HAP-1 (cell line): Measurements from ENCODE around the gene ZNF516.

Experiments
- DNase-seq, 2 experiments: peaks; one replicate each; pipeline ENCODE4 v3.0.0-alpha.2; 2016 to 2020; ENCODE audit warnings: low spot score in 2 of 2
- H3K27me3 ChIP-seq: fragments of 250-450 bp; sonication (Bioruptor Pico); 2 replicates; pipeline ENCODE4 v1.5.1; 2020; ENCODE audit warnings: low read depth, mild to moderate bottlenecking, moderate library complexity
- H3K36me3 ChIP-seq: fragments of 250-450 bp; sonication (Bioruptor Pico); replicated peaks from 2 replicates; pipeline ENCODE4 v1.5.1; 2020; ENCODE audit warnings: mild to moderate bottlenecking
- H3K4me1 ChIP-seq: fragments of 250-450 bp; sonication (Bioruptor Pico); 2 replicates; pipeline ENCODE4 v1.5.1; 2020; ENCODE audit warnings: mild to moderate bottlenecking
- H3K4me3 ChIP-seq: fragments of 250-450 bp; sonication (Bioruptor Pico); 2 replicates; pipeline ENCODE4 v1.5.1; 2020; ENCODE audit warnings: mild to moderate bottlenecking, moderate library complexity
- H3K9me3 ChIP-seq: fragments of 250-450 bp; sonication (Bioruptor Pico); 2 replicates; pipeline ENCODE4 v1.5.1; 2020; ENCODE audit warnings: mild to moderate bottlenecking, moderate library complexity
- in situ Hi-C: fragments of 300-500 bp; cut with MboI; formaldehyde crosslinking; loops from 3 replicates; pipeline ENCODE4 v1.14.3; 2020; ENCODE audit warnings: low sequenced_read_pairs, inconsistent platforms, mixed read lengths

The ZNF516 gene

GRCh38 chr18:76422121-76422520, 72.9 kb downstream of the ZNF516 start:
- Histone ChIP-seq H3K4me3 (no peak overlapping the region), H3K4me1 (peaks cover 7% of the 10 kb centered on the region), H3K9me3 (no peaks in the 10 kb centered on the region), H3K36me3 (no peaks in the 10 kb centered on the region), H3K27me3 (no peaks in the 10 kb centered on the region)
- DNase-seq: no peak
- in situ Hi-C loops: no loop called here

GRCh38 chr18:76421685-76422078, 73.4 kb downstream of the ZNF516 start:
- Histone ChIP-seq H3K27me3 (no peaks in the 10 kb centered on the region), H3K9me3 (no peaks in the 10 kb centered on the region), H3K4me1 (peaks cover 7% of the 10 kb centered on the region), H3K4me3 (no peak overlapping the region), H3K36me3 (no peaks in the 10 kb centered on the region)
- no peak for DNase-seq
- in situ Hi-C loops: no loop called here

- H3K4me1 ChIP-seq: peaks cover 3% of the 10 kb centered on the region
- no peaks in the 10 kb centered on the region for H3K36me3 ChIP-seq
- H3K27me3 ChIP-seq: no peaks in the 10 kb centered on the region
- H3K9me3 ChIP-seq: no peaks in the 10 kb centered on the region
- DNase-seq: no peak
- H3K4me3 ChIP-seq: no peak overlapping the region
- in situ Hi-C loops: no loop called here
Observed at GRCh38 chr18:76420898-76421684, 74.0 kb downstream of the ZNF516 start.

- Histone ChIP-seq H3K36me3 (no peaks in the 10 kb centered on the region), H3K4me3 (no peak overlapping the region), H3K9me3 (no peaks in the 10 kb centered on the region), H3K4me1 (no peaks in the 10 kb centered on the region), H3K27me3 (no peaks in the 10 kb centered on the region)
- in situ Hi-C loops: no loop called here
- DNase-seq: no peak
Observed at GRCh38 chr18:76419811-76420210, 75.2 kb downstream of the ZNF516 start.

- Histone ChIP-seq H3K4me3 (no peak overlapping the region), H3K4me1 (no peaks in the 10 kb centered on the region), H3K36me3 (no peaks in the 10 kb centered on the region; the same call in 1 of the 2 replicates), H3K9me3 (no peaks in the 10 kb centered on the region), H3K27me3 (no peaks in the 10 kb centered on the region)
- no peak for DNase-seq
- in situ Hi-C loops: no loop called here
Observed at GRCh38 chr18:76416911-76417310, 78.1 kb downstream of the ZNF516 start.

GRCh38 chr18:76414936-76415621, 80.0 kb downstream of the ZNF516 start:
- no peak for DNase-seq
- in situ Hi-C loops: no loop called here
- H3K4me3 ChIP-seq: no peak overlapping the region
- no peaks in the 10 kb centered on the region for H3K27me3 ChIP-seq
- no peaks in the 10 kb centered on the region for H3K9me3 ChIP-seq
- no peaks in the 10 kb centered on the region for H3K4me1 ChIP-seq
- H3K36me3 ChIP-seq: no peaks in the 10 kb centered on the region; the same call in 1 of the 2 replicates

- Histone ChIP-seq H3K4me3 (no peak overlapping the region), H3K27me3 (no peaks in the 10 kb centered on the region), H3K36me3 (peaks cover 4% of the 10 kb centered on the region), H3K9me3 (no peaks in the 10 kb centered on the region), H3K4me1 (no peaks in the 10 kb centered on the region)
- DNase-seq: no peak
- in situ Hi-C loops: no loop called here
Observed at GRCh38 chr18:76412818-76413565, 82.0 kb downstream of the ZNF516 start.

GRCh38 chr18:76412010-76412817, 82.8 kb downstream of the ZNF516 start:
- no peak for DNase-seq
- Histone ChIP-seq H3K36me3 (peaks cover 4% of the 10 kb centered on the region), H3K9me3 (no peaks in the 10 kb centered on the region), H3K4me3 (no peak overlapping the region), H3K27me3 (no peaks in the 10 kb centered on the region), H3K4me1 (no peaks in the 10 kb centered on the region)
- in situ Hi-C loops: no loop called here

GRCh38 chr18:76410660-76411417, 84.2 kb downstream of the ZNF516 start:
- Histone ChIP-seq H3K4me1 (no peaks in the 10 kb centered on the region), H3K4me3 (no peak overlapping the region), H3K9me3 (no peaks in the 10 kb centered on the region), H3K36me3 (peaks cover 4% of the 10 kb centered on the region), H3K27me3 (no peaks in the 10 kb centered on the region)
- in situ Hi-C loops: no loop called here
- DNase-seq: no peak

GRCh38 chr18:76410033-76410432, 85.0 kb downstream of the ZNF516 start:
- DNase-seq: no peak
- H3K27me3 ChIP-seq: no peaks in the 10 kb centered on the region
- no peaks in the 10 kb centered on the region for H3K9me3 ChIP-seq
- H3K4me3 ChIP-seq: no peak overlapping the region
- H3K36me3 ChIP-seq: peaks cover 4% of the 10 kb centered on the region
- H3K4me1 ChIP-seq: no peaks in the 10 kb centered on the region
- in situ Hi-C loops: no loop called here

GRCh38 chr18:76408480-76409067, 86.5 kb downstream of the ZNF516 start:
- Histone ChIP-seq H3K27me3 (no peaks in the 10 kb centered on the region), H3K4me3 (no peak overlapping the region), H3K9me3 (no peaks in the 10 kb centered on the region), H3K4me1 (no peaks in the 10 kb centered on the region), H3K36me3 (peaks cover 4% of the 10 kb centered on the region; the same call in 1 of the 2 replicates)
- DNase-seq: no peak
- in situ Hi-C loops: no loop called here

- in situ Hi-C loops: no loop called here
- H3K4me3 ChIP-seq: no peak overlapping the region
- H3K9me3 ChIP-seq: no peaks in the 10 kb centered on the region
- no peaks in the 10 kb centered on the region for H3K4me1 ChIP-seq
- no peak for DNase-seq
- H3K36me3 ChIP-seq: peaks cover 4% of the 10 kb centered on the region; the same call in 1 of the 2 replicates
- no peaks in the 10 kb centered on the region for H3K27me3 ChIP-seq
Observed at GRCh38 chr18:76407681-76408080, 87.4 kb downstream of the ZNF516 start.
